GM13977 (cell line): ENCODE data around the gene CLCA4.
"Not testable (repeated sequence)": the region's sequence is repeated elsewhere in the genome, so short reads cannot be mapped to it uniquely, and the experiment has no call there.

Experiments used
- DNase-seq: peaks from one replicate; pipeline ENCODE4 v3.0.0; 2012; ENCODE audit warnings: low spot score
- CTCF ChIP-seq: IDR thresholded peaks from 2 replicates; pipeline ENCODE4 v1.5.1; 2012; ENCODE audit warnings: mild to moderate bottlenecking, control low read depth; ENCODE audit not compliant: insufficient read depth; ENCODE audit errors: extremely low read depth, missing control alignments
- in situ Hi-C: fragments of 300-500 bp; cut with MboI; formaldehyde crosslinking; loops from one replicate; pipeline ENCODE4 v1.12.0; 2022; ENCODE audit warnings: low sequenced_read_pairs, low pct_unique_long_range_greater_than_20kb, mixed read lengths, inconsistent platforms; ENCODE audit not compliant: unreplicated experiment

The CLCA4 gene

GRCh38 chr1:86583593-86583992 lies 36.7 kb downstream of the CLCA4 start:
- no peak for DNase-seq
- no peak for TF ChIP-seq CTCF
- in situ Hi-C loops, result no loop called here

- DNase-seq, result no peak
- in situ Hi-C loops, result no loop called here
- TF ChIP-seq CTCF, result no peak
Measured at GRCh38 chr1:86594284-86594770, 47.4 kb downstream of the CLCA4 start.

GRCh38 chr1:86596224-86596623 lies 49.3 kb downstream of the CLCA4 start:
- no peak for DNase-seq
- no peak for TF ChIP-seq CTCF
- in situ Hi-C loops, result no loop called here

GRCh38 chr1:86596741-86597290 lies 49.9 kb downstream of the CLCA4 start:
- DNase-seq, result no peak
- in situ Hi-C loops, result no loop called here
- TF ChIP-seq CTCF, result no peak

- in situ Hi-C loops, DNase-seq: not testable (repeated sequence)
Measured at GRCh38 chr1:86606080-86606479, 59.2 kb downstream of the CLCA4 start.

- in situ Hi-C loops, result no loop called here
- no peak for DNase-seq
- no peak for TF ChIP-seq CTCF
Measured at GRCh38 chr1:86616433-86616832, 69.6 kb downstream of the CLCA4 start.

GRCh38 chr1:86616871-86617270 lies 70.0 kb downstream of the CLCA4 start:
- in situ Hi-C loops, result no loop called here
- TF ChIP-seq CTCF, result no peak
- peak; percentile 12 for DNase-seq
